Esophagus muscularis mucosa (tissue), 4 donors: ENCODE results near the gene ADAMTS2. TPM values are rescaled to one million over a fixed set of nuclear protein-coding genes. Genes with fewer than 3 reads are reported as not detected.

Experiments
- DNase-seq: peaks from one replicate; pipeline ENCODE4 v3.0.0-alpha.2; 2017; ENCODE audit errors: extremely low spot score
- H3K27ac ChIP-seq, 4 donors: fragments of 200-600 bp; sonication (generic); replicated peaks in 1 of 4; 1 replicate in 3 of 4; 2 replicates in 1 of 4; pipeline ENCODE4 v1.5.1; 2016 to 2019; ENCODE audit warnings: mild to moderate bottlenecking in 1 of 4
- H3K27me3 ChIP-seq, 4 donors: fragments of 200-600 bp; sonication (generic); one replicate each; pipeline versions ENCODE4 v1.5.1 to v1.6.0; 2016 to 2019
- H3K36me3 ChIP-seq, 4 donors: fragments of 200-600 bp; sonication (generic); one replicate each; pipeline ENCODE4 v1.5.1; 2016 to 2019
- H3K4me1 ChIP-seq, 4 donors: fragments of 200-600 bp; sonication (generic); one replicate each; pipeline ENCODE4 v1.5.1; 2016 to 2019
- H3K4me3 ChIP-seq, 4 donors: fragments of 200-600 bp; sonication (generic); 1 replicate in 2 of 4; 2 replicates in 2 of 4; pipeline ENCODE4 v1.5.1; 2016 to 2019; ENCODE audit warnings: mild to moderate bottlenecking in 4 of 4, moderate library complexity in 1 of 4
- H3K9me3 ChIP-seq, 4 donors: fragments of 200-600 bp; sonication (generic); 1 replicate in 3 of 4; 2 replicates in 1 of 4; pipeline ENCODE4 v1.5.1; 2016 to 2019
- EP300 ChIP-seq: sonication (generic); formaldehyde crosslinking; IDR thresholded peaks from one replicate; pipeline ENCODE4 v1.6.1; 2017; ENCODE audit warnings: antibody characterized with exemption
- POLR2A ChIP-seq: fragments of 450-650 bp; IDR thresholded peaks from one replicate; pipeline ENCODE4 v1.6.1; 2017; ENCODE audit warnings: antibody characterized with exemption, moderate library complexity, mild to moderate bottlenecking, low read depth
- POLR2AphosphoS5 ChIP-seq, 2 donors: sonication (generic); formaldehyde crosslinking; IDR thresholded peaks; one replicate each; pipeline ENCODE4 v1.6.1; 2017; ENCODE audit warnings: antibody characterized with exemption in 2 of 2
- WGBS: methylation state at CpG from one replicate; pipeline ENCODE4 v1.1.5; 2018; 5-methylcytosine and 5-hydroxymethylcytosine counted together
- intact Hi-C: fragments of 100-400 bp; cut with DNase I; formaldehyde crosslinking; loops from one replicate; pipeline ENCODE4 v1.15.1; 2023
- total RNA-seq, 4 donors: library from RNA; depleted of rRNA; stranded (reverse); fragments of >200 nt; gene quantifications; one replicate each; pipeline versions ENCODE4 v1.1.0 to v1.2.1, GENCODE V29; 2016
- TF ChIP-seq, protein P1 (sequence below), 3 experiments: fragments of 200-600 bp in 2 of 3; fragments of 450-650 bp in 1 of 3; sonication (generic) in 2 of 3; IDR thresholded peaks; one replicate each; pipeline ENCODE4 v1.5.1; 2017 to 2019; ENCODE audit warnings: antibody characterized with exemption in 3 of 3, mild to moderate bottlenecking in 2 of 3, moderate library complexity in 1 of 3

Gene ADAMTS2
- total RNA-seq, 4 donors from 2014 or later: 17.8 to 31.8 (median 21.4) TPM

DNA sequence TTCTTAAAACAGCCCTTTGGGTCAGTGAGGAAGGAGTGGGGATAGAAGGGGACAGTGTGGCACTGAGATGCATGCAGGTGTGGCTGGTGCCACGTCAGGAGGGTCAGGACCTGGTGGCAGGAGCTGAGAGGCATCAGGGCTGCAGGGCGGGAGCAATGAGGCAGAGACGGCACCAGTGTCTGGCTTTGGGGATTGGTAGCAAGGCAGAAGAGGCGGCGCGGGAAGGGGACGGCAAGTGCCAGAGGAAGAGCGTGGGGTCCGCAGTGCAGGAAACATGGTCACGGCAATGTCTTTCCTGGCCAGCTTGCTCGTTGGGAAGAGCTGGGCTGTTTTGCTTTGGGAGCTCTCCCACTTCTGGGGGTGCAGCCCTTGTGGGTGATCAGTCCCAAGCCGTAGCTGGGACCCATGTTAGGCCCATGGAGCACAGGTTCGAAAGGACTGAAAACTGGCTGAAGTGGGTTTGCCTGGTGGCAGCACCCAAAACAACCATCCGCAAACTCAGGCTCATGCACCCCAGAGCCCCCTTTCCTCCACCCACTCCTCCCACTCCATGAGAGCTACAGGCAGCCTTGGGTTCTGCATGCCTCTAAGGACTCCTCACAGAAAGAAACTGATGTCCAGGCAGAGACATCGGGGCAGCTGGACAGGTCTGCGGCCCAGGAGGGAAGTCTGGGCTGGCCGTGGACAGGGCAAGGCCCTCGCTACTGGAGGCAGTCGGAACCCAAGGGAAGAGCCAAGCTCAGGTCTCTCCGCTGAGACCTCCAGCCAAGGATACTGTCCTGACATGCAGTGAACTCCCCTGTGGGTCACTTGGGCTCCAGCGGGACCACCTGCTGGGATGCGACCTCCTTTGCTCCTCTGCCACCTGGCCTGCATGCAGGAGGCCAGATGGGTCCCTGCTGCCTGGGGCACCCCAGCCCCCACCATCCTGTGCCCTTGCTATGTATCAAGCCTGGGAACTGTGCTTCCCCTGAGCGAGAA, 180.6 kb downstream of the ADAMTS2 start:
- 90% methylated on average over 15 of the region's 23 CpGs for WGBS
- peaks cover 0 to 10% (median 0%) of the 10 kb centered on the region in 4 donors for H3K9me3 ChIP-seq
- no peak for TF ChIP-seq POLR2A
- TF ChIP-seq, protein P1, sequence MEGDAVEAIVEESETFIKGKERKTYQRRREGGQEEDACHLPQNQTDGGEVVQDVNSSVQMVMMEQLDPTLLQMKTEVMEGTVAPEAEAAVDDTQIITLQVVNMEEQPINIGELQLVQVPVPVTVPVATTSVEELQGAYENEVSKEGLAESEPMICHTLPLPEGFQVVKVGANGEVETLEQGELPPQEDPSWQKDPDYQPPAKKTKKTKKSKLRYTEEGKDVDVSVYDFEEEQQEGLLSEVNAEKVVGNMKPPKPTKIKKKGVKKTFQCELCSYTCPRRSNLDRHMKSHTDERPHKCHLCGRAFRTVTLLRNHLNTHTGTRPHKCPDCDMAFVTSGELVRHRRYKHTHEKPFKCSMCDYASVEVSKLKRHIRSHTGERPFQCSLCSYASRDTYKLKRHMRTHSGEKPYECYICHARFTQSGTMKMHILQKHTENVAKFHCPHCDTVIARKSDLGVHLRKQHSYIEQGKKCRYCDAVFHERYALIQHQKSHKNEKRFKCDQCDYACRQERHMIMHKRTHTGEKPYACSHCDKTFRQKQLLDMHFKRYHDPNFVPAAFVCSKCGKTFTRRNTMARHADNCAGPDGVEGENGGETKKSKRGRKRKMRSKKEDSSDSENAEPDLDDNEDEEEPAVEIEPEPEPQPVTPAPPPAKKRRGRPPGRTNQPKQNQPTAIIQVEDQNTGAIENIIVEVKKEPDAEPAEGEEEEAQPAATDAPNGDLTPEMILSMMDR (IDR thresholded peaks at IDR 0.05): no peak
- no peak for TF ChIP-seq EP300
- no peak for TF ChIP-seq POLR2AphosphoS5 (IDR thresholded peaks at IDR 0.05)
- intact Hi-C loops: loop anchor here (5.0 kb wide), 1 partner anchor 238 kb away; no protein-coding TSS in a partner anchor
- H3K4me1 ChIP-seq: peaks cover 3 to 19% (median 16%) of the 10 kb centered on the region in 4 donors
- no peak for DNase-seq
- no peak overlapping the region for H3K27ac ChIP-seq
- H3K4me3 ChIP-seq: no peak overlapping the region
- H3K27me3 ChIP-seq: no peaks in the 10 kb centered on the region
- no peaks in the 10 kb centered on the region for H3K36me3 ChIP-seq

DNA sequence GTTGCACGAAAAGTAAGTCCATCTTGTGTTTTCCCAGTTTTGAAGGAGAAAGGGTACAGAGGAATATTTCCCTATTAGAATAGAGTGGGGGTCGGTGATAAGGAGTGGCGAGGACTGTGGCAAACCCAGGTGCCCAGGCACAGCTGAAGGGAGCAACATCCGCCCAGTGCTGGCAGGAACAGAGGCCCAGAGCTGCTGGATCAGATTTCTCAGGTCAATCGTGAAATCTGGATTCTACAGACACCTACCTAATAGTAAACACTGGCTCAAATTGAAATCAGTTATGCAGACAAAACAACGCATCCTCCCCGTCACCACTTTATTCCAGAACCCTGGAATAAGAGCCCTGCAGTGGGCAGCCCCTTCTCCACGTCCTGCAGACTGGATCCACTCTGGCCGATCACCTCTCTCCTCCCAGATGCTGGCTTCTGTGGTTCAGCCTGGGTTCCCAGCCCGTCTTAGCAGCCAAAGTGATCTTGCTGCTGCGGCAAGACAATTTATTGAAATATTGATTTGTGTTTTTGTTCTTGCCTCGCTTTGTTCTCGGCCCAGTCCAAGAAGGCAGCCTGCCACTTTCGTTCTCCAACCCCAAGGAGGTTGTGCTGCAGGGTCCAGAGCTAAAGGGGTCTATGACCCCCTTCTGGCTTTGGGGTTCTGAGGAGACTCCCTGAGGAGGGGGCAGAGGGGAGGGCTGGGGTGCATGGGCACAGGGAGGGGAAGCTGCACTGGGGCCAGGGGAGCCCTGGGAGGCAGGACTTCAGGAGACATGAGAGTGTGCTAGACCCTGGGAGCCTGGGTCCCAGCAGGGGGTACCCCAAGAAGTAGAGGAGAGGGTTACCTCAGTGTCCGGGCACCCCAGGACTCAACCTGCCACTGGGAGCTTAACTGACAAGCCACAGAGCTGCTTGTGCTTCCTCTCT, 181.8 kb downstream of the ADAMTS2 start:
- Histone ChIP-seq H3K4me1 (peaks cover 3 to 19% (median 16%) of the 10 kb centered on the region in 4 donors), H3K9me3 (peaks cover 0 to 10% (median 0%) of the 10 kb centered on the region in 4 donors), H3K4me3 (no peak overlapping the region), H3K27me3 (no peaks in the 10 kb centered on the region), H3K36me3 (no peaks in the 10 kb centered on the region), H3K27ac (no peak overlapping the region)
- TF ChIP-seq, protein P1 (IDR thresholded peaks at IDR 0.05): no peak
- TF ChIP-seq POLR2AphosphoS5 (IDR thresholded peaks at IDR 0.05): no peak
- no peak for TF ChIP-seq EP300
- TF ChIP-seq POLR2A: no peak
- intact Hi-C loops: no loop called here
- WGBS: 92% methylated on average over 14 of the region's 15 CpGs
- DNase-seq: no peak

DNA sequence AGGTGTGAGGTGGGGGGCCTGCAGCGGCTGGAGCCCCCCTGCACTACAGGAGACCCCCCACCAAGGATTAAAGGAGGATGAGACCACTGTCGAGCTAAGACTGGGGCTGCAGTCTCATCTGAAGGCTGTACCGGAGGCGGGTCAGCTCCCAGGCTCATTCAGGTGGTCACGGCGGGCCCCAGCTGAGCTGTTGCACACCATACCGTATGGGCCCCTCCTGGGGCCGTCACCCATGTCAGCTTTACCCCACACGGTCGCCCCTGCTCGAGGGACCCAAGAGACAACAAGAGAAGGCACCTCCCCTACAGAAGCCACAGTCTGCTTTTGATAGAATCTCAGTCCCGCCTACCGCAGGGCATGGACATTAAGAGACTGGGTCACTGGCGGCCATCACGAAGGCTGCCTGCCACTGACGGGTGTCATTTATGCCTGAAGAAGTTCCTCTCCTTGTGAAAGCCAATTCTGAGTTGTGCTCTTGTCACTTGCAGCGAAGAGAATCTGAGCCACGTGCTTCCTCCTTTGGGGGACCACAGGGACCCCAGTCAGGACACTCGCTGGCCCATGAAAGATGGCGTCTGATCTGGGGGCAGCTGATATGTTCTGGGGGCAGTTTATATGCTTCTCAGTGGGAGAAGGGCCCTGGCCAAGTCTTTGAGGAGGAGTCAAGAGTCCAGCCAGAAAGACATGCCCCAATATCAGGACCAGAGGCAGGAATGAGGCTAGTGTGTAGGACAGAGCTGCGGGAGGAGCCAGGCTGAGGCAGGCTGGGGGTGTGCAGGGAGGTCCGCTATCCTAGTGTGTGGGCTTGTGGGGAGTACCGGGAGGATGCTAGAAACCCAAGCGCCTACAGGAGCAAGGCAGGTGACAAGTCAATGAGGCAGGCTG, 182.7 kb downstream of the ADAMTS2 start:
- DNase-seq: no peak
- intact Hi-C loops: no loop called here
- Histone ChIP-seq H3K36me3 (no peaks in the 10 kb centered on the region), H3K27me3 (no peaks in the 10 kb centered on the region), H3K4me1 (peaks cover 3 to 12% (median 11%) of the 10 kb centered on the region in 4 donors), H3K9me3 (peaks cover 0 to 10% (median 0%) of the 10 kb centered on the region in 4 donors), H3K27ac (no peak overlapping the region), H3K4me3 (no peak overlapping the region)
- 90% methylated on average over 14 of the region's 24 CpGs for WGBS
- no peak for TF ChIP-seq EP300
- no peak for TF ChIP-seq POLR2AphosphoS5 (IDR thresholded peaks at IDR 0.05)
- TF ChIP-seq POLR2A: no peak
- TF ChIP-seq, protein P1 (IDR thresholded peaks at IDR 0.05): no peak

DNA sequence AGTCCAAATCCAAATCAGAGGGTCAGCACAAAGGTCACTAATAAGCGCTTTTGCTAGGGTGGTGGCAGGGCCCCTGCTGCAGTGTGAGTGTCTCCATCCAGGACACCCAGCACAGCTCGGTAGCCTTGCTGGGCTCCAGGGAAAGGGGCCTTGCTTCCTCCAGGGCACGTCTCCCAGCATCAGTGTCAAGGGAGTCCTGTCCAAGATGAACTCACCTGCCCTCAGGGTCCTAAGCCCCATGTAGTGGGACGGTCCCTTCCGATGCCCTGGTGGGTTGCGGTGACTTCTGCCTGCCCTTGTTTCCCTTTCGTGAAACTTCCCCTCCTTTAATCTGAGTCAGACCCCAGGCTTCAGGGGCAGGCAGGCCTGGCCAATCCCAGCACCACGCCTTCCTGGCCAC, 183.4 kb downstream of the ADAMTS2 start:
- H3K4me3 ChIP-seq: no peak overlapping the region
- 94% methylated on average over 8 of the region's 8 CpGs for WGBS
- peaks cover 0 to 2% (median 0%) of the 10 kb centered on the region in 4 donors for H3K36me3 ChIP-seq
- DNase-seq: no peak
- H3K27ac ChIP-seq: no peak overlapping the region
- H3K27me3 ChIP-seq: no peaks in the 10 kb centered on the region
- peaks cover 0 to 10% (median 0%) of the 10 kb centered on the region in 4 donors for H3K9me3 ChIP-seq
- intact Hi-C loops: no loop called here
- no peak for TF ChIP-seq POLR2AphosphoS5 (IDR thresholded peaks at IDR 0.05)
- H3K4me1 ChIP-seq: peaks cover 0 to 5% (median 4%) of the 10 kb centered on the region in 4 donors
